Sigmoid colon (tissue), 4 donors: ENCODE data around the gene FGL2.

Source experiments
- EP300 ChIP-seq, 4 donors: sonication (generic); formaldehyde crosslinking; IDR thresholded peaks; one replicate each; pipeline ENCODE4 v1.6.1; 2017; ENCODE audit warnings: antibody characterized with exemption in 4 of 4
- TF ChIP-seq, protein P1 (sequence below), 4 experiments: fragments of 450-650 bp in 3 of 4; fragments of 200-600 bp in 1 of 4; IDR thresholded peaks; one replicate each; pipeline ENCODE4 v1.5.1; 2016 to 2019; ENCODE audit warnings: antibody characterized with exemption in 4 of 4, mild to moderate bottlenecking in 3 of 4, moderate library complexity in 2 of 4

DNA sequence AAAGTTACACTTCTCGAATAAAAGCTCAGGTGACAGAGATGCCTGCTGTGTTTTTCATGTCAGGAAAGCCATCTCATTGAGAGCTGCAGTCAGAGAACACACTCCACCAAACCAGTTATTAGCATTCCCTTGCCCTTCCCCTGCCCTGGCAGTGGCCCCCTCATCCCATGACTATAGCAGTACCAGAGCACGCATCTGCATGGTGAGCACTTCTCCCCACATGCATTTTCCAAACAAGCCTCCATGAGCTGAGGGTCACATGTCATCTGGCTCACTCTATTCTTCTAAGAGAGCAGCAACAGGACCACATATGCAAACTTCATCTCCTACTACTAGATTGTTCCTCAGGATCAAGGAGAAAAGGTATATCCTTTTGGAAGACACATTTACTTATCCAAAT, 42.4 kb upstream of the FGL2 start:
- TF ChIP-seq, protein P1, sequence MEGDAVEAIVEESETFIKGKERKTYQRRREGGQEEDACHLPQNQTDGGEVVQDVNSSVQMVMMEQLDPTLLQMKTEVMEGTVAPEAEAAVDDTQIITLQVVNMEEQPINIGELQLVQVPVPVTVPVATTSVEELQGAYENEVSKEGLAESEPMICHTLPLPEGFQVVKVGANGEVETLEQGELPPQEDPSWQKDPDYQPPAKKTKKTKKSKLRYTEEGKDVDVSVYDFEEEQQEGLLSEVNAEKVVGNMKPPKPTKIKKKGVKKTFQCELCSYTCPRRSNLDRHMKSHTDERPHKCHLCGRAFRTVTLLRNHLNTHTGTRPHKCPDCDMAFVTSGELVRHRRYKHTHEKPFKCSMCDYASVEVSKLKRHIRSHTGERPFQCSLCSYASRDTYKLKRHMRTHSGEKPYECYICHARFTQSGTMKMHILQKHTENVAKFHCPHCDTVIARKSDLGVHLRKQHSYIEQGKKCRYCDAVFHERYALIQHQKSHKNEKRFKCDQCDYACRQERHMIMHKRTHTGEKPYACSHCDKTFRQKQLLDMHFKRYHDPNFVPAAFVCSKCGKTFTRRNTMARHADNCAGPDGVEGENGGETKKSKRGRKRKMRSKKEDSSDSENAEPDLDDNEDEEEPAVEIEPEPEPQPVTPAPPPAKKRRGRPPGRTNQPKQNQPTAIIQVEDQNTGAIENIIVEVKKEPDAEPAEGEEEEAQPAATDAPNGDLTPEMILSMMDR (IDR thresholded peaks at IDR 0.05): no peak
- TF ChIP-seq EP300 (IDR thresholded peaks at IDR 0.05): no peak
